Activated CD8-positive, alpha-beta T cell treated with anti-CD3 and anti-CD28 coated beads, Interleukin-2, amount 10 ng/mL, durations not matched to agents 7 days and 5 days (primary cell): ENCODE data around the gene RHOBTB1. TPM values are rescaled to one million over a fixed set of nuclear protein-coding genes. Genes with fewer than 3 reads are reported as not detected.

ENCODE experiments used
- ATAC-seq: fragments of 150-1000 bp; cut with Tn5 transposase; one replicate; pipeline ENCODE4 v1.10.0; 2021; ENCODE audit warnings: moderate library complexity
- CTCF ChIA-PET: fragments of 350-600 bp; sonication (Branson Sonifier 250); formaldehyde crosslinking; loops from one replicate; lab custom pipeline; 2021; ENCODE audit warnings: antibody characterized with exemption; lab: Charles Lee
- POLR2A ChIA-PET: fragments of 350-600 bp; sonication (Branson Sonifier 250); formaldehyde crosslinking; loops from one replicate; lab custom pipeline; 2021; ENCODE audit warnings: antibody characterized with exemption; lab: Charles Lee
- DNase-seq: peaks from one replicate; pipeline ENCODE4 v3.0.0-alpha.2; 2020
- H3K27ac Mint-ChIP-seq: one replicate; pipeline ENCODE4 v1.8.0; 2021; ENCODE audit warnings: mild to moderate bottlenecking, mixed read lengths
- H3K27me3 Mint-ChIP-seq: one replicate; pipeline ENCODE4 v1.8.0; 2021; ENCODE audit warnings: low read depth, mixed read lengths
- H3K36me3 Mint-ChIP-seq: one replicate; pipeline ENCODE4 v1.8.0; 2021; ENCODE audit warnings: low read depth, mixed read lengths
- H3K4me1 Mint-ChIP-seq: one replicate; pipeline ENCODE4 v1.8.0; 2021; ENCODE audit warnings: low read depth, mixed read lengths
- H3K4me3 Mint-ChIP-seq: one replicate; pipeline ENCODE4 v1.8.0; 2021; ENCODE audit warnings: mild to moderate bottlenecking, mixed read lengths
- H3K9me3 Mint-ChIP-seq: one replicate; pipeline ENCODE4 v1.8.0; 2022; ENCODE audit warnings: mixed read lengths; ENCODE audit not compliant: insufficient read depth
- total RNA-seq, 2 experiments: library from RNA; stranded (reverse); gene quantifications; one replicate each; pipeline ENCODE4 v1.2.3, GENCODE V29; 2021

Gene RHOBTB1
- total RNA-seq, 2 experiments from 2014 or later, result 0.05 TPM; not detected in 1

DNA sequence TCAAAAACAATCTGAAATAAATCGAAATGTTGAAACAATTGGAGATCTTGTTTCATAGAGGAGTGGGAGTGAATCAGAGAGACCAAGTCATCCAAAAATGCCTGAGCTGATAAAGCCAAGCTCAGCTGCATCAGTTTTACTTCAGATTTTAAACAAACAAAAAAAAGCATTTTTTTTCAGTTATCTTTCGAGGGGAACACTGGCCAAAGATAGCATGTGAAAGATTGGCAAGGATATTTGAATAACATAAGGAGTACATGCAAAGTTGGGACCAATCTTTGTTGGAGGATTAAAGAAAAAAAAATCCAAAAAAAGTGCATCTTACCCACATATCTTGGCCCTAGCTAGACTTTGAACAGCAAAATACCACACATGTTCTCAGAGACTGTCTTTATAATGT, 47.2 kb downstream of the RHOBTB1 start:
- H3K27me3 Mint-ChIP-seq, result no peaks in the 10 kb centered on the region
- no peak overlapping the region for H3K4me3 Mint-ChIP-seq
- DNase-seq, result no peak
- no peak for ATAC-seq
- H3K27ac Mint-ChIP-seq, result no peak overlapping the region
- no peaks in the 10 kb centered on the region for H3K9me3 Mint-ChIP-seq
- ChIA-PET POLR2A (no interaction called here), CTCF (no interaction called here)
- H3K4me1 Mint-ChIP-seq, result no peaks in the 10 kb centered on the region
- H3K36me3 Mint-ChIP-seq, result no peaks in the 10 kb centered on the region

DNA sequence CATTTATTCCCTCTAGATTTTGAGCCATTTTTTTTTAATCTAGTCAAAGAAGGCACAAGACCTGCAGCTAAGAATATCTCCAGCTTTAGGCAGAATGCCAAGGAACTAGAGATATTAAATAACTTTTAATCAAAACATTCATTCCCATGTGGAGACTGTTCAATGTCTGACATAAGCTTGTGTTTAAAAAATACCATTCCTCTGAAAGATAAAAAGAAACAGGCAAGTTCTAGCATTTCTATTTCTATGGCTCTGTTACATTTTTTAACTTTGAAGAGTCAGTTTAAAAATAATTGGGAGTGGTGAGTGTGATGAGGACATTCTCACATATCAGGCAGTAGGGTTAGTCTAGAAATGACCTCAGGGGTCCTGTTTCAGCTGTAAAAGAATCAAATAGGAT, 48.0 kb downstream of the RHOBTB1 start:
- DNase-seq, result no peak
- H3K4me3 Mint-ChIP-seq, result no peak overlapping the region
- no peak overlapping the region for H3K27ac Mint-ChIP-seq
- H3K9me3 Mint-ChIP-seq, result no peaks in the 10 kb centered on the region
- no peak for ATAC-seq
- ChIA-PET POLR2A (no interaction called here), CTCF (no interaction called here)
- H3K36me3 Mint-ChIP-seq, result no peaks in the 10 kb centered on the region
- H3K27me3 Mint-ChIP-seq, result no peaks in the 10 kb centered on the region
- H3K4me1 Mint-ChIP-seq, result no peaks in the 10 kb centered on the region

DNA sequence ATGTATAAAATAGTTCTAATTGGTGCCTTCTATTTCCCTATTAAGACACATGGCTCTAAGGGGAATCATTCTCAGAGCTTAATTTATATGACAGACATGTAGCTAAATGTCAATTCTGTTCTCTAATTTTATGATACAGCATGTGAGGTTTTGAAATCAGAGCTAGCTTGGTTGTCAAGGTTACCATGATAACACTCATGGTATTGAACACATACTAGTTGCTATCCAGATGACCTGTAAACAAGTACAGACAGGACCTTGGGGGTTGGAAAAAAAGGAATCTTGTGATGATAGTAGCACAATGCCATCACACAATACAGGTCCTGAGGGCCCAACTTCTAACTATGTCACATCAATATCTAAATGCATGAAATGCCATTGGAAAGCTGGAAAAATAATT, 49.2 kb downstream of the RHOBTB1 start:
- DNase-seq (no peak), ATAC-seq (no peak)
- ChIA-PET CTCF (interaction anchor here (1.7 kb wide), 1 partner anchor 70 kb away, joined by 4 read pairs; no protein-coding TSS in a partner anchor), POLR2A (no interaction called here)
- no peaks in the 10 kb centered on the region for H3K27me3 Mint-ChIP-seq
- no peaks in the 10 kb centered on the region for H3K4me1 Mint-ChIP-seq
- H3K4me3 Mint-ChIP-seq, result no peak overlapping the region
- no peak overlapping the region for H3K27ac Mint-ChIP-seq
- no peaks in the 10 kb centered on the region for H3K36me3 Mint-ChIP-seq
- no peaks in the 10 kb centered on the region for H3K9me3 Mint-ChIP-seq

DNA sequence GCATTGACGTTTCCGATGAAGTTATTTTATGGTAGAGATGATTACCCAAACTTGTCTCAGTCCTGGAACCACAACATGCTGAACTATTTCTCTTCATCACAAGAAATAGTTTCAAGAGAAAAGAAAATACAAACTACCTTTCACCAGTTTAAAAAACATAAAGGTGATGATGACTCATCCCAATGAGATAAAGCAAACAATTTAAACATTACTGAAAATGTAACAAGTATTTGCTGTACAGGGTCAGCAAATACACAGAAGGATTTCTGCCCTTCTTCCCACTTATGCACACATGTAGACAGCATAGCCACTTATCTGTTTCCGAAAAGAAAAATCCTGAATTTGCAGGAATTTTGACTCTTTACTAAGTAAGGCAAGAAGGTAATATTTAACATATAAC, 50.8 kb downstream of the RHOBTB1 start:
- no peaks in the 10 kb centered on the region for H3K9me3 Mint-ChIP-seq
- ChIA-PET POLR2A (no interaction called here), CTCF (interaction anchor here (1.7 kb wide), 1 partner anchor 72 kb away, joined by 4 read pairs; no protein-coding TSS in a partner anchor)
- no peaks in the 10 kb centered on the region for H3K36me3 Mint-ChIP-seq
- H3K4me3 Mint-ChIP-seq, result no peak overlapping the region
- no peaks in the 10 kb centered on the region for H3K4me1 Mint-ChIP-seq
- H3K27ac Mint-ChIP-seq, result no peak overlapping the region
- DNase-seq (no peak), ATAC-seq (no peak)
- H3K27me3 Mint-ChIP-seq, result no peaks in the 10 kb centered on the region

DNA sequence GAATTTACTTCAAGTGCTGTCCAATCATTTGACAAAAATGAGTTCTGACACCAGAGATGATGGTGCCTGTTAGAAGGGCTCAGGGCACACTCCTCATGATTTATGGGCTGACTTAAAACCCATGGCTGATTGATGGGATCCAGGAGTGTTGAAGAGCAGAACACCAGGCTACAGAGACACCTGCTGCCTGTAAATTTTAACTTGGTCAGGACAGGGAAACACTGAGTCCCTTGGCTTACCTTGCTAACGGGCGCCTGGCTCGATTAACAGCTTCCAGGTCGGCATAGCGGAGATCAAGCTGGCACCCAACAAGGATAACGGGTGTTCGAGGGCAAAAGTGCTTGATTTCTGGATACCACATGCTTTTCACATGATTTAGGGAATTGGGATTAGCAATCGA, 51.4 kb downstream of the RHOBTB1 start:
- no peak for ATAC-seq
- no peak for DNase-seq
- Mint-ChIP-seq H3K9me3 (no peaks in the 10 kb centered on the region), H3K27me3 (no peaks in the 10 kb centered on the region), H3K27ac (no peak overlapping the region), H3K4me3 (no peak overlapping the region), H3K4me1 (no peaks in the 10 kb centered on the region), H3K36me3 (no peaks in the 10 kb centered on the region)
- ChIA-PET CTCF (no interaction called here), POLR2A (no interaction called here)

DNA sequence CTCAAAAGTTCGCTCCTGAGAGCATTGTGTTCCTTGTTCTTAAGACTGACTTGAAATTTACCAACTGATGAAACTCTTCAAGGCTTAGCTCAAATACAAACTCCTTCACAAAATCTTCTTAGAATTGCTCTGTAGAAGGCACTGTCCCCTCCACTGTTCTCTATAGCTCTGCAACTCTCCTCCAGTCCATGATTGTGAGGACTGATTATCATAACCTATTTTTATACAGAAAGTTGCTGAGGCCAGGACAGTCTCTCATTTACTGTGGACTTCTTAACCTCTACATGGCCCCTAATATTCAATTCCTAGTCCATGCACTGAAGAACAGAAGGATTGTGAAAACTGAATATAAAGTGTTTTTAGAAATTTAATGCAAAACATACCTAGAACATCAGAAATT, 53.2 kb downstream of the RHOBTB1 start:
- Mint-ChIP-seq H3K4me3 (no peak overlapping the region), H3K27me3 (no peaks in the 10 kb centered on the region), H3K36me3 (no peaks in the 10 kb centered on the region), H3K27ac (no peak overlapping the region), H3K4me1 (no peaks in the 10 kb centered on the region), H3K9me3 (no peaks in the 10 kb centered on the region)
- no peak for DNase-seq
- ChIA-PET CTCF (no interaction called here), POLR2A (no interaction called here)
- ATAC-seq, result no peak

DNA sequence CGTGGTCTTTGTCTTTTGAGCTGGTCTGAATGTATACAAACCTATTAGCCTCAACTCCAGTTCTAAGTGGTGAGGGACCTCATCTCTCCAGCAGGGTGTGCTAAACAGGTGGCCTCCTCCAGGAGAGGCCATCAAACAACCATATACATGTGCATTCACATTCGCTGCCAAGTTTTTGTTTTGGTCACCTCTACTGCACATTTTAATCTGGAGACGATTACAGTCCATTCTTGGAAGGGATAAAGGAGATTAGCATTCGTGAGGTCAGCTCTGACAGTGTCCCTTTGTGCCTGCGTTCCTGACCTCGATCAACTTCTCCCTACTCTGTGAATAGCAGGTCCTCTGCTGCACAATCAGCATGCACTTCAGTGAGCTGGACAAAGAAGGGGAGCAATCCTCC, 60.8 kb downstream of the RHOBTB1 start:
- POLR2A ChIA-PET, result no interaction called here

DNA sequence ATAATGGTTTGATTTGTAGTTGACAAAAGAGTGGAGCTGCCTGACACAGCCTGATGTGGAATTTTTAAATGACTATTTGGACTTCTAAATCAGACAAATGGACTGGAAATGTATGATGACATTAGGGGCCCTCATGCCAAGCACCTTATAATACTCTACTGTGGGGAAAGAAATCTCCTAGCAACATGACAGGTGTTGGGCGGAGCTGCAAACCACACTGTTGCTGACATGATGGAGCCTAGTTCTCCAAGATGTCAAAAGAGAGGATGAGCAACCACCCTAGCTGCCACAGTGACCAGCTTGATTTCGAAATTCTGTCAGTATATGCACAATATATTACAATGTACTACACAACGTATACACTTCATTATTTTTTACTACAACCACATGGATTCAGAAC, 65.8 kb downstream of the RHOBTB1 start:
- no peak for ATAC-seq
- H3K36me3 Mint-ChIP-seq, result no peaks in the 10 kb centered on the region
- POLR2A ChIA-PET, result no interaction called here

More for the DNA sequence above, 60.8 kb downstream of the RHOBTB1 start:
- no peak overlapping the region for H3K4me3 Mint-ChIP-seq
- H3K9me3 Mint-ChIP-seq, result no peaks in the 10 kb centered on the region
- CTCF ChIA-PET, result interaction anchor here (0.9 to 1.4 kb wide), 2 partner anchors 70 to 86 kb away, joined by 3 read pairs; no protein-coding TSS in a partner anchor
- no peak overlapping the region for H3K27ac Mint-ChIP-seq
- DNase-seq (no peak), ATAC-seq (no peak)
- no peaks in the 10 kb centered on the region for H3K4me1 Mint-ChIP-seq
- no peaks in the 10 kb centered on the region for H3K36me3 Mint-ChIP-seq
- H3K27me3 Mint-ChIP-seq, result no peaks in the 10 kb centered on the region

DNA sequence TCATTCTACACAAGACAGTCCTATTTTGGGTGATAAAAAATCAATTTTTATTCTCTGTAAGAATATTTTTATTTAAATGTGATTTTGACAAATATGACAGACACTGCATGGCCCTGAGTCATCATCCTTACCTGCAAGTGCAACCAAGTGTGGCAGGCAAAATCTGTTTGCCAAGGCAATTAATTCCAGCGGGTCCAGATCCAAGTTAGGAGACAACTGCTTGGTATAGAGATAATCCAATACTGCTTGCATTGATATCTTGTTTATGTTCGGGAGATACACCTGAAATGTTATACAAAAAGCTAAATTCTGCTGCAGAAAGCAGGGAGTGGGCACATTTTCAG, 66.2 kb downstream of the RHOBTB1 start:
- Mint-ChIP-seq H3K4me3 (no peak overlapping the region), H3K4me1 (no peaks in the 10 kb centered on the region), H3K9me3 (no peaks in the 10 kb centered on the region), H3K27me3 (peaks cover 1% of the 10 kb centered on the region), H3K27ac (no peak overlapping the region), H3K36me3 (no peaks in the 10 kb centered on the region)
- CTCF ChIA-PET, result no interaction called here
- POLR2A ChIA-PET, result no interaction called here
- ATAC-seq (no peak), DNase-seq (no peak)

More for the DNA sequence above, 65.8 kb downstream of the RHOBTB1 start:
- CTCF ChIA-PET, result no interaction called here
- Mint-ChIP-seq H3K4me3 (no peak overlapping the region), H3K27ac (no peak overlapping the region), H3K27me3 (peaks cover 1% of the 10 kb centered on the region), H3K4me1 (no peaks in the 10 kb centered on the region), H3K9me3 (no peaks in the 10 kb centered on the region)
- no peak for DNase-seq

DNA sequence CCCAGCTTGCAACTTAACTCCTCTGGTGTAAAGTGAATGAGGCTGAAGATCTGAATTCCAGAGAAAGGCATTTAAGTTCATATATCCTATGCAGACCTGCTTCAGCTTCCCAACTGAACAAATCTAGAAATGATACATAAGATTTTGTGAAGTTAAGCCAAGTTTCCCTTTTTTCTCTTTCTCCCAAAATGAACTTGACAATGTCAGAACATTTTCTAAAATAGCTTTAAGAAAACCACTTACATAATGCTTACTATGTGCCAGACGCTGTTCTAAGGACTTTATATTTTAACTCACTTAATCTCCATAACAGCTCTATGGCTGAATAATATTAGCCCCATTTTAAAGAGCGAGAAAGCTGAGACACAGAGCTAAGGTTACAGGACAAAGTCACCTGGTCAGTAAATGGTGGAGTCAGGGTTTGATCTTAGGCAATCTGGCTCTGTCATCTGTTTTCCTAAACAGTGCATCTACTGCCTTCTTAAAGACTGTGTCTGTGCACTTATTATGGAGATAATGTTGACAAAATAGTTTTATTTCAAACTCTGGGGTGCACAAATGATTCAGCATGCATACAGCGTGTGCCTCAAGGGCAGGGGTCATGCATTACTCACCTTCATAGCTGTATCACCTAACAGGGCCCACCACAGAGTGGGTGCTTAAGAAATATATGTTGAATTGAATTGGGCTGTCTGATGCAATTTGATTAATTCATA, 66.8 kb downstream of the RHOBTB1 start:
- DNase-seq, result no peak
- no peak overlapping the region for H3K27ac Mint-ChIP-seq
- H3K27me3 Mint-ChIP-seq, result peaks cover 1% of the 10 kb centered on the region
- POLR2A ChIA-PET, result no interaction called here
- H3K4me3 Mint-ChIP-seq, result no peak overlapping the region
- CTCF ChIA-PET, result no interaction called here
- no peak for ATAC-seq
- H3K36me3 Mint-ChIP-seq, result no peaks in the 10 kb centered on the region
- no peaks in the 10 kb centered on the region for H3K9me3 Mint-ChIP-seq
- no peaks in the 10 kb centered on the region for H3K4me1 Mint-ChIP-seq

DNA sequence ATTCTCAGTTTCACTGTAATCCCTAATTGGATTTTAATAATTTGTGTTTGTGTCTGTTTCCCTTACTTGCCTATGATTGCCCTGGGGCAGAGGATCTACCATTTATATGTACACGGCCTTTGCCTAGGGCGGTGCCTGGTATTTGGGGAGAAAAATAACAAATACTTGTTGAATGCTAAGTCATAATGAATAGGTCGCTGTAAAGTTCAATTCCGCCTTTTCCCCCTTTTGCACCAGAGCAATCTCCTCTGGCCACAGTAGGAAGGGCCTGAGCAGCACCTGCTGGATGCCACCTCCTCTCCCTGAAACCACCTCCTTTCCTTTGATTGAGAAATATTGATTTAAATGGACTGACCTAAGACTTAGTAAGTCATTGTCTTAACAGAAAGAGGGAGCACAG, 70.2 kb downstream of the RHOBTB1 start:
- ChIA-PET POLR2A (no interaction called here), CTCF (no interaction called here)
- Mint-ChIP-seq H3K27ac (no peak overlapping the region), H3K36me3 (no peaks in the 10 kb centered on the region), H3K27me3 (peaks cover 1% of the 10 kb centered on the region), H3K4me1 (no peaks in the 10 kb centered on the region), H3K4me3 (no peak overlapping the region), H3K9me3 (no peaks in the 10 kb centered on the region)
- no peak for ATAC-seq
- DNase-seq, result no peak

DNA sequence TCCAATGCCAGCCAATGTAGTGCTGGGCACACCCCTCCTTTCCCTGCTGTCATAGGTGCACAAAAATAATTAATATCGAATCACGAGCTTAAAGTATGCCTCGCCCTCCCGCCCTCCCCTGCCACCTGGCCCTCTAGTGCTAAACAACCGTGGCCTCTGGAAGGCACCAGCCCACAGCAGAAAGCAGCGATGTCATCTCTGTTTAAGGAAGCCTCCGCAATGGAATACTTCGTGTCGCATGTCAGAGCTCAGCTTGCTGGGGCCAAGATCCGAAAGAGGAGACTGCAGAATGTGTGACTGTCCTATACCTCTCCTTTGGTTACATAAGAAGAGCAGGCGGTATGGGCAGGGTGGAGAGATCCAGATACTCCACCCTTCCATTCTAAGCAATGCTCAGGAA, 71.5 kb downstream of the RHOBTB1 start:
- no peak for ATAC-seq
- Mint-ChIP-seq H3K27me3 (peaks cover under 1% of the 10 kb centered on the region), H3K4me1 (no peaks in the 10 kb centered on the region), H3K36me3 (no peaks in the 10 kb centered on the region), H3K9me3 (no peaks in the 10 kb centered on the region), H3K27ac (no peak overlapping the region), H3K4me3 (no peak overlapping the region)
- DNase-seq, result no peak
- CTCF ChIA-PET, result no interaction called here
- POLR2A ChIA-PET, result no interaction called here

DNA sequence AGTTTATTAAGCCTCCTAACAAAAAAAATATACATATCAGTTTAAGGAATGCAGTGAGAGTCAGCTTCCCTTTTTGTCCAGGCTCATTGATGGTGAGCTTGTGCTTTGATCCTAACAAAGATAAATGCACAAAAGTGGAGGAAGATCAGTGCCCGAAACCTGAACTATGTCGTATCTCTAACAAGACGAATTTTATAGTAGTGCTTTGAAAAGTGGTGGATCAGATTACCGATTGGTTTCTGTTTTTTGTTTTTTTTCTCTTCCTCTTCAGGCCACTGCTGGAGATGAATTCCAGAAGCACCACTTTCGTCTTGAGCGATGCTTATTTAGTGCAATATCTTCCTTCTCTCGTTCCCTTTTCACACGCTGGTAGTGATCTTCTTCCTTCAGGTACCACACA, 72.8 kb downstream of the RHOBTB1 start:
- Mint-ChIP-seq H3K27ac (no peak overlapping the region), H3K27me3 (no peaks in the 10 kb centered on the region), H3K4me3 (no peak overlapping the region), H3K9me3 (no peaks in the 10 kb centered on the region), H3K36me3 (no peaks in the 10 kb centered on the region), H3K4me1 (no peaks in the 10 kb centered on the region)
- DNase-seq, result no peak
- POLR2A ChIA-PET, result no interaction called here
- ATAC-seq, result no peak
- CTCF ChIA-PET, result no interaction called here
